ENCODE results near the gene MICALL2.

Gene MICALL2

GRCh38 chr7:1464694-1465093, 5.4 kb upstream of the MICALL2 start:
- Histone ChIP-seq H3K4me1 (ENCODE audit: control insufficient read depth, insufficient read depth, low read length) (peaks cover 36% of the 10 kb centered on the region), H3K9ac (ENCODE audit: low read length) (no peak overlapping the region), H3K9me3 (ENCODE audit: control insufficient read depth, low read length) (no peaks in the 10 kb centered on the region), H3K4me3 (ENCODE audit: low read length) (no peak overlapping the region), H3K27me3 (replicated peaks; ENCODE audit: control insufficient read depth, insufficient read depth, low read length) (no peaks in the 10 kb centered on the region), H3K36me3 (ENCODE audit: control insufficient read depth, insufficient read depth, low read length, severe bottlenecking) (no peaks in the 10 kb centered on the region)
- DNase-seq (ENCODE audit: low read depth), result no peak

GRCh38 chr7:1463676-1464223, 4.5 kb upstream of the MICALL2 start:
- peaks cover 36% of the 10 kb centered on the region for H3K4me1 ChIP-seq (ENCODE audit: control insufficient read depth, insufficient read depth, low read length)
- no peaks in the 10 kb centered on the region for H3K36me3 ChIP-seq (ENCODE audit: control insufficient read depth, insufficient read depth, low read length, severe bottlenecking)
- DNase-seq (ENCODE audit: low read depth), result no peak
- no peak overlapping the region for H3K9ac ChIP-seq (ENCODE audit: low read length)
- H3K4me3 ChIP-seq (ENCODE audit: low read length), result no peak overlapping the region
- H3K27me3 ChIP-seq (replicated peaks; ENCODE audit: control insufficient read depth, insufficient read depth, low read length), result no peaks in the 10 kb centered on the region
- H3K9me3 ChIP-seq (ENCODE audit: control insufficient read depth, low read length), result no peaks in the 10 kb centered on the region

GRCh38 chr7:1461646-1462375, 2.5 kb upstream of the MICALL2 start:
- H3K9ac ChIP-seq (ENCODE audit: low read length), result peak overlapping the region; percentile 60
- H3K36me3 ChIP-seq (ENCODE audit: control insufficient read depth, insufficient read depth, low read length, severe bottlenecking), result no peaks in the 10 kb centered on the region
- no peak overlapping the region for H3K4me3 ChIP-seq (ENCODE audit: low read length)
- DNase-seq (ENCODE audit: low read depth), result no peak
- H3K9me3 ChIP-seq (ENCODE audit: control insufficient read depth, low read length), result no peaks in the 10 kb centered on the region
- H3K27me3 ChIP-seq (replicated peaks; ENCODE audit: control insufficient read depth, insufficient read depth, low read length), result no peaks in the 10 kb centered on the region
- peaks cover 49% of the 10 kb centered on the region for H3K4me1 ChIP-seq (ENCODE audit: control insufficient read depth, insufficient read depth, low read length)

GRCh38 chr7:1460821-1461645, 1.8 kb upstream of the MICALL2 start:
- no peaks in the 10 kb centered on the region for H3K27me3 ChIP-seq (replicated peaks; ENCODE audit: control insufficient read depth, insufficient read depth, low read length)

GRCh38 chr7:1459920-1460820, 900 bp upstream of the MICALL2 start:
- Histone ChIP-seq H3K4me3 (ENCODE audit: low read length) (peak overlapping the region; percentile 81), H3K9me3 (ENCODE audit: control insufficient read depth, low read length) (no peaks in the 10 kb centered on the region), H3K4me1 (ENCODE audit: control insufficient read depth, insufficient read depth, low read length) (peaks cover 48% of the 10 kb centered on the region), H3K9ac (ENCODE audit: low read length) (peak overlapping the region; percentile 88), H3K36me3 (ENCODE audit: control insufficient read depth, insufficient read depth, low read length, severe bottlenecking) (no peaks in the 10 kb centered on the region), H3K27me3 (replicated peaks; ENCODE audit: control insufficient read depth, insufficient read depth, low read length) (no peaks in the 10 kb centered on the region)
- peak; percentile 61 for DNase-seq (ENCODE audit: low read depth)

More at GRCh38 chr7:1460821-1461645, 1.8 kb upstream of the MICALL2 start:
- peak overlapping the region; percentile 81 for H3K4me3 ChIP-seq (ENCODE audit: low read length)
- H3K9ac ChIP-seq (ENCODE audit: low read length), result peak overlapping the region; percentile 88
- H3K4me1 ChIP-seq (ENCODE audit: control insufficient read depth, insufficient read depth, low read length), result peaks cover 46% of the 10 kb centered on the region
- H3K36me3 ChIP-seq (ENCODE audit: control insufficient read depth, insufficient read depth, low read length, severe bottlenecking), result no peaks in the 10 kb centered on the region
- H3K9me3 ChIP-seq (ENCODE audit: control insufficient read depth, low read length), result no peaks in the 10 kb centered on the region
- no peak for DNase-seq (ENCODE audit: low read depth)

GRCh38 chr7:1459512-1459892, 232 bp upstream of the MICALL2 start:
- no peaks in the 10 kb centered on the region for H3K9me3 ChIP-seq (ENCODE audit: control insufficient read depth, low read length)
- no peaks in the 10 kb centered on the region for H3K36me3 ChIP-seq (ENCODE audit: control insufficient read depth, insufficient read depth, low read length, severe bottlenecking)
- H3K4me3 ChIP-seq (ENCODE audit: low read length), result peak overlapping the region; percentile 89

GRCh38 chr7:1457949-1458682, 1.2 kb downstream of the MICALL2 start:
- Histone ChIP-seq H3K4me1 (ENCODE audit: control insufficient read depth, insufficient read depth, low read length) (peaks cover 52% of the 10 kb centered on the region), H3K4me3 (ENCODE audit: low read length) (peak overlapping the region; percentile 89), H3K9ac (ENCODE audit: low read length) (peak overlapping the region; percentile 95), H3K9me3 (ENCODE audit: control insufficient read depth, low read length) (no peaks in the 10 kb centered on the region), H3K27me3 (replicated peaks; ENCODE audit: control insufficient read depth, insufficient read depth, low read length) (no peaks in the 10 kb centered on the region), H3K36me3 (ENCODE audit: control insufficient read depth, insufficient read depth, low read length, severe bottlenecking) (no peaks in the 10 kb centered on the region)
- peak; percentile 27 for DNase-seq (ENCODE audit: low read depth)

More at GRCh38 chr7:1459512-1459892, 232 bp upstream of the MICALL2 start:
- Histone ChIP-seq H3K27me3 (replicated peaks; ENCODE audit: control insufficient read depth, insufficient read depth, low read length) (no peaks in the 10 kb centered on the region), H3K9ac (ENCODE audit: low read length) (no peak overlapping the region), H3K4me1 (ENCODE audit: control insufficient read depth, insufficient read depth, low read length) (peaks cover 53% of the 10 kb centered on the region)
- DNase-seq (ENCODE audit: low read depth), result peak; percentile 100

- H3K4me3 ChIP-seq (ENCODE audit: low read length), result peak overlapping the region; percentile 89
- H3K9me3 ChIP-seq (ENCODE audit: control insufficient read depth, low read length), result no peaks in the 10 kb centered on the region
- no peak for DNase-seq (ENCODE audit: low read depth)
- H3K9ac ChIP-seq (ENCODE audit: low read length), result peak overlapping the region; percentile 95
- no peaks in the 10 kb centered on the region for H3K27me3 ChIP-seq (replicated peaks; ENCODE audit: control insufficient read depth, insufficient read depth, low read length)
- H3K4me1 ChIP-seq (ENCODE audit: control insufficient read depth, insufficient read depth, low read length), result peaks cover 44% of the 10 kb centered on the region
- H3K36me3 ChIP-seq (ENCODE audit: control insufficient read depth, insufficient read depth, low read length, severe bottlenecking), result no peaks in the 10 kb centered on the region
Measured at GRCh38 chr7:1457059-1457948, 2.0 kb downstream of the MICALL2 start.

- Histone ChIP-seq H3K4me3 (ENCODE audit: low read length) (no peak overlapping the region), H3K9ac (ENCODE audit: low read length) (no peak overlapping the region), H3K9me3 (ENCODE audit: control insufficient read depth, low read length) (no peaks in the 10 kb centered on the region), H3K36me3 (ENCODE audit: control insufficient read depth, insufficient read depth, low read length, severe bottlenecking) (no peaks in the 10 kb centered on the region), H3K4me1 (ENCODE audit: control insufficient read depth, insufficient read depth, low read length) (peaks cover 34% of the 10 kb centered on the region), H3K27me3 (replicated peaks; ENCODE audit: control insufficient read depth, insufficient read depth, low read length) (no peaks in the 10 kb centered on the region)
- DNase-seq (ENCODE audit: low read depth), result no peak
Measured at GRCh38 chr7:1455955-1456354, 3.3 kb downstream of the MICALL2 start.

Data from adipocyte (in vitro differentiated cells).